HPDE6-E6E7 (cell line): ENCODE measurements around the gene CLECL1.
"Not testable (repeated sequence)": the region's sequence is repeated elsewhere in the genome, so short reads cannot be mapped to it uniquely, and the experiment has no call there.

Experiments
- DNase-seq: peaks from one replicate; pipeline ENCODE4 v3.0.0; 2011; ENCODE audit warnings: missing footprints; ENCODE audit errors: extremely low spot score

The CLECL1 gene

DNA sequence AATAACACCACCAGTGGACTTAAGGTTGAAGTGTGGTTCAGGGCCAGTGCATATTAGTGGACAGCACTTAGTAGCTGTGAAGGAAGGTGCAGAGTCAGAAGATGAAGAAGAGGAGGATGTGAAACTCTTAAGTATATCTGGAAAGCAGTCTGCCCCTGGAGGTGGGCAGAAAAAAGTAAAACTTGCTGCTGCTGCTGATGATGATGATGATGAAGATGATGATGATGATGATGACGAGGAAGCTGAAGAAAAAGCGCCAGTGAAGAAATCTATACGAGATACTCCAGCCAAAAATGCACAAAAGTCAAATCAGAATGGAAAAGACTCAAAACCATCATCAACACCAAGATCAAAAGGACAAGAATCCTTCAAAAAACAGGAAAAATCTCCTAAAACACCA is 37.2 kb downstream of the CLECL1 start:
- not testable (repeated sequence) for DNase-seq

DNA sequence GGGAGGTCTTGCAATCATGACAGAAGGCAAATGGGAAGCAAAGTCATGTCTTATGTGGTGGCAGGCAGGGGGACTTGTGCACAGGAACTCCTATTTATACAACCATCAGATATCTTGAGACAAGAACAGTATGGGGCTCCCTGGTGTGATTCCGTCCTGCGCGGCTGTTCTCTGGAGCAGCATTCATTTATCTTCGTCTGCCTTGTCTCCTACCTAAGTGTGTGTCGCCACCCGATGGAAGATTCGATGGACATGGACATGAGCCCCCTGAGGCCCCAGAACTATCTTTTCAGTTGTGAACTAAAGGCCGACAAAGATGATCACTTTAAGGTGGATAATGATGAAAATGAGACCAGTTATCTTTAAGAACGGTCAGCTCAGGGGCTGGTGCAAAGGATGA is 37.7 kb downstream of the CLECL1 start:
- not testable (repeated sequence) for DNase-seq

DNA sequence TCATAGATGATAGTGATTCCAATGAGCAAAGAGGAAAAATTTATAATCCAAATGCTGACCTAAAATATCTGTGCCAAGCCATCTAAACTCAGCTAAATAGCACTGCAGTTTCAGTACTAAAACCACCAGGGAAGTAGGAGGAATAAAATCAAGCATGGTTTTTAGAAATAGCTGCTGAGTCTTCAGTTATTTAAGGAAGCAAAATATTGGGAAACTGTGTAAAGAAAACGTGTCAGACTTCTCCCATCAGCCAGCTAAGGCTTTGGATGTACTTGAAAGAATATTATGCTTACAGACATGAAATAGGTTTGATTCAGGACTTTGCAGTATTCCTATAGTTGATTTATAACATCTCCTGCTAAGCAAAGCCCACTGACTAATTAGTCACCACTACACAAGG is 38.7 kb downstream of the CLECL1 start:
- no peak for DNase-seq

DNA sequence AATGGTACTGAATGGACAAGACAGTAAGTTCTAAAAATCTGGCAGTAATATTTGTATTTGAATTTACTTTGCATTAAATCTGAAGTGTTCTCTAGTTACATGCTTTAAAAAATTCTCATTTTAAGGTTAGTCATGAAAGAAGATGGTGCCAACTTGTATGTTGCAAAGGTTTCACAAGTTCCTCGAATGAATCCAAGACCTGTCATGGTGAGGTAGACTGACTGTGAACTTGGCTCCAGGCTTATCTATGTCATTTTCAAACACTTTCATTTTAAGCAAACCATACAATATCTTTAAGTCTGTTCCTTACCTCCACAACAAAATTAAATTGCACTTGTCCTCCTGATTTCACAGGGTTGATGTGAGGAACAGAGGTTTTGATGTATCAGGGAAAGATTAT is 40.0 kb downstream of the CLECL1 start:
- no peak for DNase-seq

DNA sequence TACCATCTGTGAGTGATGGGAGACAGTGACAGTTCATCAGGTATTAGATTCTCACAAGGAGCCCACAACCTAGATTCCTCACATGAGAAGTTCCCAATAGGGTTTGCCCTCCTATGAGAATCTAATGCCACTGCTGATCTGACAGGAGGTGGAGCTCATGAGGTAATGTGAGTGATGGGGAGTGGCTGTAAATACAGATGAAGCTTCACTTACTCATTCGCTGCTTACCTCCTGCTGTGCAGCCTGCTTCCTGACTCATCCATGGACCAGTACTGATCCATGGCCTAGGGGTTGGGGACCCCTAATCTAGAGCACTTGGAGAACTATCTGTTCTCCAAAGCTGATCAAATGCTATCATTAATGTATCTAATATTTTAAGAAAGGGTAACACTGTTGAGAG is 45.7 kb downstream of the CLECL1 start:
- no peak for DNase-seq

DNA sequence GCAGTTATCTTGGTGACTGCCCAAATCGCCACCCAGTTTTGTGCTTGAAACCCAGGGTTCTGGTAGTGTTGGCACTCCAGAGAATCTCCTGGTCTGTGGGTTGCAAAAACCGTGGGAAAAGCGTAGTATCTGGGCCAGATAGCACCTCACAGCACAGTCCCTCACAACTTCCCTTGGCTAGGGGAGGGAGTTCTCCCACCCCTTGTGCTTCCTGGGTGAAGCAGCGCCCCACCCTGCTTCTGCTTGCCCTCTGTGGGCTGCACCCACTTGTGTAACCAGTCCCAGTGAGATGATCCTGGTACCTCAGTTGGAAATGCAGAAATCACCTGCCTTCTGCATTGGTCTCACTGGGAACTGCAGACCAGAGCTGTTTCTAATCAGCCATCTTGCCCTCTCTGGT is 47.0 kb downstream of the CLECL1 start:
- DNase-seq: no peak

DNA sequence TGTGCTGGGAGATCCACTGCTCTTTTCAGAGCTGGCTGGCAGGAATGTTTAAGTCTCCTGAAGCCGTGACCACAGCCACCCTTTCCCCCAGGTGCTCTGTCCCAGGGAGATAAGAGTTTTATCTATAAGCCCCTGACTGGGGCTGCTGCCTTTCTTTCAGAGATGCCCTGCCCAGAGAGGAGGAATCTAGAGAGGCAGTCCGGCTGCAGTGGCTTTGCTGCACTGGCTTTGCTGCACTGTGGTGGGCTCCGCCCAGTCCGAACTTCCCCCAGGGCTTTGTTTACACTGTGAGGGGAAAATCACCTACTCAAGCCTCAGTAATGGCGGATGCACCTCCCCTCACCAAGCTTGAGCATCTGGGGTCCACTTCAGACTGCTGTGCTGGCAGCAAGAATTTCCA is 47.5 kb downstream of the CLECL1 start:
- not testable (repeated sequence) for DNase-seq

DNA sequence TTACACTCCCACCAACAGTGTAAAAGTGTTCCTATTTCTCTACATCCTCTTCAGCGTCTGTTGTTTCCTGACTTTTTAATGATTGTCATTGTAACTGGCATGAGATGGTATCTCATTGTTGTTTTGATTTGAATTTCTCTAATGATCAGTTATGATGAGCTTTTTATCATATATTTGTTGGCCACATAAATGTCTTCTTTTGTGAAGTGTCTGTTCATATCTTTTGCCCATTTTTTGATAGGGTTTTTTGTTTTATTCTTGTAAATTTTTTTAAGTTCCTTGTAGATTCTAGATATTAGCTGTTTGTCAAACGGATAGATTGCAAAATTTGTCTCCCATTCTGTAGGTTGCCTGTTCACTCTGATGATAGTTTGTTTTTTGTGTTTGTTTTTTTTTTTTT is 49.9 kb downstream of the CLECL1 start:
- not testable (repeated sequence) for DNase-seq

DNA sequence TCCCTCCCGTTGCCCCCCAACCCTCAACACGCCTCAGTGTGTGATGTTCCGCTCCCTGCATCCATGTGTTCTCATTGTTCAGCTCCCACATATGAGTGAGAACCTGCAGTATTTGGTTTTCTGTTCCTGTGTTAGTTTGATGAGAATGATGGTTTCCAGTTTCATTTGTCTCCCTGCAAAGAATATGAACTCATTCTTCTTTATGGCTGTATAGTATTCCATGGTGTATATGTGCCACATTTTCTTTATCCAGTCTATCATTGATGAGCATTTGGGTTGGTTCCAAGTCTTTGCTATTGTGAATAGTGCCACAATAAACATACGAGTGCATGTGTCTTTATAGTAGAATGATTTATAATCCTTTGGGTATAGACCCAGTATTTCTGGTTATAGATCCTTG is 50.4 kb downstream of the CLECL1 start:
- DNase-seq: not testable (repeated sequence)

DNA sequence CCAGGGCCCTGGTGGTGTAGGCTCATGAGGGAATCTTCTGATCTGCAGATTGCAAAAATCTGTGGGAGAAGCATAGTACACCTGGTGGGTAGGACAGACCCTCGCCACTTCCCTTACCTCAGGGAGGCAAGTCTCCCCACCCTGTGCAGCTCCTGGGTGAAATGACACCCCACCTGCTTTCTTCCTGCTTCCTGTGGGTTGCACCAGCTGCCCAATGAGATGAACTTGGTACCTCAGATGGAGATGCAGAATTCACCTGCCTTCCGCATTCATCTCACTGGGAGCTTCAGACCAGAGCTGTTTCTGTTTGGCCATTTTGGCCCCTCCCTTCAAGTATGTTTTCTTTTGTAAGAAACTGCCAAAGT is 58.7 kb downstream of the CLECL1 start:
- DNase-seq: no peak

DNA sequence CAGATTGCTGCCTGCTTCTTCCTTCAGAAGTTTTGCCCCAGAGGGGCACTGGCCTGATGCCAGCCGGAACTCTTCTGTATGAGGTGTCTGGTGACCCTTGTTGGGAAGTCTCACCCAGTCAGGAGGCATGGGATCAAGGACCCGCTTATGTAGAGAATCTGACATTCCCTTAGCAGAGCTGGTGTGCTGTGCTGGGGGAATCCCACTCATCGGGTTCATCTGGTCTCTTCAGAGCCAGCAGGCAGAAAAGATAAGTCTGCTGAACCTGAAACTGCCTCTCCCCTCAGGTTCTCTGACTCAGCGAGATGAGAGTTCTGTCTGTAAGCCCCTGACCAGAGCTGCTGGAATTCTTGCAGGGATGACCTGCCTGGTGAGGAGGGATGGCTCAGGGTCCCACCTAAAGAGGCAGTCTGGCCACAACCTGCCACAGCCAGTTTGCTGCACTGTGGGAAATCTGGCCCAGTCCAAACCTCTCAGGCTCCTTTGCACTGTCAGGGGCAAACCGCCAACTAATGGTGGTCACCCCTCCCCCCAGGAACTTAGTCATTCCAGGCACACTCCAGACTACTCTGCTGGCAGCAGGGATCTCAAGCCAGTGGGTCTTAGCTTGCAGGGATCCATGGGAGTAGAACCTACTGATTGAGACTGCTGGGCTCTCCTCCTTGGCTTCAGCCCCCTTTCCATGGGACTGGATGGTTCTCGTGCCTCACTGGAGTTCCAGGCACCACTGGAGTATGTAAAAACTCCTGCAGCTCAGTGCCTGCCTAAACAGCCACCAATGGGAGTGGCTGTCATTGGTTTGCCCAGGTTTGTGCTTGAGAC is 59.3 kb downstream of the CLECL1 start:
- DNase-seq: peak; percentile 65
